Sigmoid colon (tissue), 4 donors: ENCODE measurements around the gene MOGAT3.

ENCODE experiments used
- CTCF ChIP-seq, 4 experiments: fragments of 450-650 bp in 3 of 4; fragments of 200-600 bp in 1 of 4; IDR thresholded peaks; one replicate each; pipeline ENCODE4 v1.5.1; 2016 to 2019; ENCODE audit warnings: antibody characterized with exemption in 4 of 4, mild to moderate bottlenecking in 3 of 4, moderate library complexity in 2 of 4
- EP300 ChIP-seq, 4 donors: sonication (generic); formaldehyde crosslinking; IDR thresholded peaks; one replicate each; pipeline ENCODE4 v1.6.1; 2017; ENCODE audit warnings: antibody characterized with exemption in 4 of 4
- POLR2A ChIP-seq, 2 donors: fragments of 450-650 bp; IDR thresholded peaks; one replicate each; pipeline ENCODE4 v1.6.1; 2016; ENCODE audit warnings: antibody characterized with exemption in 2 of 2, mild to moderate bottlenecking in 2 of 2, moderate library complexity in 2 of 2

DNA sequence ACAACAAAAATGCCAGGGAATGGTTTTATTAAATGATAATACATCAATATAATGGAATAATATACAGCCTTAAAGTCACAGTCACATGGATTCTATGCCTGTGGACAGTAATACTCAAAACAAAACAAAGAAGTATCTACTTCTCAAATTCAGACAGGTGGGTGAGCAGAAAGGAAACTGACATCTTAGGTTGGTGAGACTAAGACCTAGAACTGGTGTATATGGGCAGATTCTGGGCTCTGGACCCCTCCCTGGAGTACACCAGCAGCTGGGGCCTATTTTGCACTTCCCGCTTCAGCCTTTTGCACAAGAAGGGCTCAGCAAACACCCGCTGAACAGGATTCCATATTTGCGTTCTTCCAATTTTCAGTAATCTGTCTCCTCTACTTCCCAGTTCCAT, 49.5 kb upstream of the MOGAT3 start:
- TF ChIP-seq CTCF (IDR thresholded peaks at IDR 0.05) (no peak), POLR2A (IDR thresholded peaks at IDR 0.05) (no peak), EP300 (IDR thresholded peaks at IDR 0.05) (no peak)
